Measurements from ENCODE around the gene CDK9.

DNA sequence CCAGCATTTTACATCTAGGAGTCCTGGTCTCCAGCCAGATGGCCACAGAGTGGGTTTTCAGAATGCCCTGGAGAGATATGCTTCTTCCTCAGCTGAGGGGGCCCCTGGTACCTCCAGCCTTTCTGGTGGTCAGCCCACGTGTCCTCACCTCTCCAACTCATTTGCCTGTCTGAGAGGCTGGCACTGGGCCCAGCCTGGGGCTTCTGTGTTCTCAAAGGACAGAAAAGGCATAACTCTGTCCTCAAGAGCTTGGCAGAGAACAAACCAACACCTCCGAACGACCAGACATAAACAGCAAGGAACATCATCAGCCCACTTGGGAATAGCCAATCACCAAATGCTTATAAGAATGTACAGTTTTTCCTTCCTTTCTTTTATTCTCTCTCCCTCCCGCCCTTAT, 51.5 kb downstream of the CDK9 start:
- no peak for TF ChIP-seq ZNF274 (IDR thresholded peaks at IDR 0.05; ENCODE audit: low read depth, low read length)
- no peak for TF ChIP-seq YY1 (IDR thresholded peaks at IDR 0.05; ENCODE audit: insufficient read depth, insufficient read length)
